GM19455 (cell line): ENCODE data around the gene MED4.
"Not testable (repeated sequence)": the region's sequence is repeated elsewhere in the genome, so short reads cannot be mapped to it uniquely, and the experiment has no call there.

ENCODE experiments used
- ATAC-seq: cut with Tn5 transposase; IDR thresholded peaks from one replicate; pipeline ENCODE4 v1.9.1; 2021; ENCODE audit not compliant: unreplicated experiment

MED4 gene

DNA sequence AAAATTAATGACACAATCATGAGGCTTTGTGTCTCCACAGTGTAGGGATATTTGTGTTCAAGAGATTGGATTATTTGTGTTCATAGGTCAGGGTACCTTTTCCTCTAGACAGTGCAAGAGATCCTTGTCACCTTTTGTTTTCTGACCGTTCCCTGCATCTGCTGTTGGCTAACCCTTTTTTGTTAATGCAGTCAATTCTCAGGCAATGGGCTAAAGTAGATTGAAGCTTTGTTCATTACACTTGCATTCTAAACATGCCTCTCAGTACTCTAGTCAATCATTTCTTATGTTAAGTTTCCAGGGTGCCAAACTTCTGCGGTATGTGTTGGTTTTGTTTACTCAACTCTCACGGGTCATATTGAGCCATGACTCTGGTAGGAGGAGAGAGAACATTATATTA, 1.8 kb upstream of the MED4 start:
- ATAC-seq: no peak

- ATAC-seq: peak; percentile 12
These were observed 512 bp downstream of the MED4 start for GRCh38 chr13:48094404-48094780.

- no peak for ATAC-seq
These were observed 1.3 kb downstream of the MED4 start for GRCh38 chr13:48093588-48093987.

DNA sequence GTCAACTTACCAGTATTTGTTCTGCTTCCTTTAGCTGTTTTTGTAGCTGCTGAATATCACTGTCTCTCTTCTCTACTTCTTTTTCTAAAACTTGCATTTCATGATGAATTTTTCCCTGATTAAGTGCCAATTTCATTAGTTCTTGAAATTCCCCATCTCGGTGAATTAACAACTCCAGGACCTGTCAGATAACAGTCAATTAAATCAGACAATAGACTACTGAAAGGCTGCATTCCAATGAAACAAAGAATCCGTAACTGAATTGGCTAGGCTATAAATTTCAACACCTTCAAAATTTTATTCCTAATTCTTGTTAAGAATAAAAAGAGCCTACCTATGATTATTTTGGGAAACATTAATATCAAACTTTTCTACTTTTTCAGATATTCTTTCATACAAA, 8.6 kb downstream of the MED4 start:
- no peak for ATAC-seq

- no peak for ATAC-seq
These were observed 13.2 kb downstream of the MED4 start for GRCh38 chr13:48081739-48082138.

DNA sequence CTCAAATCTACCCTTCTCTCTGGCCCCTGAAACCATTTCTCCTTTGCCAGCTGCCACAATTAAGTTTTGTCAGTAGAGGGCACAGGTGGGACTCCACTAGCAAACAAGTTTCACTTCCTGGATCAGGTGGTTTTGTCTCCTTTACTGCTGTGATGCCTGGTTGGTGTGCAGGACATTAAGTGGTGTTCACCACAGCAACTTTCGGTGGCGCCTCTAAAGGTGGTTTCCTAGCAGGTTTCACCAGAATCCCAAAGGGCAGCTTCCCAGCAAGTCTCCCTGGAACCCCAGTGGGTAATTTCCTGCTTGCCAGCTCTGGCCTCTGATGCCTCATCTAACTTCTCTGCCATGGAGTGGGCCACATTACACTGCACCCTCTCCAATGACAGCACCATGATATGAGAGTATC, 16.6 kb downstream of the MED4 start:
- peak; percentile 93 for ATAC-seq

- ATAC-seq: no peak
These were observed 20.9 kb downstream of the MED4 start for GRCh38 chr13:48074006-48074405.

- ATAC-seq: no peak
These were observed 22.1 kb downstream of the MED4 start for GRCh38 chr13:48072787-48073186.

- no peak for ATAC-seq
These were observed 22.6 kb downstream of the MED4 start for GRCh38 chr13:48072304-48072703.

DNA sequence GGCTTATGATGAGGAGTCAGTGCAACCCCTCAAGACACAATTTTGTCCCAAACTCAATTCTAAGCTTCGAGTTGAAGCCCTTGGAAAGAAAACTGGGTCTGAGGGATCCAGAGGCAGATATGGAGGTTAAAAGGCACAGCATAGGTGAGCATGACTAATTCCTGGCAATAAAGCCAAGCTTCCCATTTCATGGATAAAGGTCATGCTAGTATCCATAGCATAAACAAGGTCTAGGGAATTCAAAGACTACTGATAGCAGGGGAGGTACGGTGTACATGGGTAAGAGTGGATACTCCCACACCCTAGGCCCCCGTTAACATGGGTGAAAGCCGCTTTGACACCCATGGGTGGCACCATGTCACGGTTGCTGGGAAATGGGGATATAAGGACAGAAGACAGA, 24.0 kb downstream of the MED4 start:
- no peak for ATAC-seq

GRCh38 chr13:48069573-48069972, 25.3 kb downstream of the MED4 start:
- ATAC-seq: no peak

DNA sequence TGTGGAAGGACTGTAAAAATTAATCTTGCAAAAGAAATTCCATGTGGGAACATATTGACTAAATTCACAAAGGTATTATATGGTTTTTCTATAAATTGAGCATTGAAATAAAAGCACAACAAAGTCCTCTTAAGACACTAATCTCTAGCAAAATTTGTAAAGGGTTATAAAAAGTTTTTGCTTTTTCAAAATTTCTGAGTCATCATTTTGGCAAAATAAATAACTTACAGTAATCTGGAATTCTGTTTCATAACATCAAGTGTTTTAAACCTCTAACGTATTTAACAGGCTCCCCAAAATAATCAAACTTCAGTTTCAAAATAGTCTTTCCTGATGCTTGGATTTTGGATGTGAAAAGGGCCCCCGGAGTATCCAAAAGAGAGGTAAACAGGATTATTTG, 26.0 kb downstream of the MED4 start:
- ATAC-seq: no peak

- no peak for ATAC-seq
These were observed 26.9 kb downstream of the MED4 start for GRCh38 chr13:48068036-48068435.

DNA sequence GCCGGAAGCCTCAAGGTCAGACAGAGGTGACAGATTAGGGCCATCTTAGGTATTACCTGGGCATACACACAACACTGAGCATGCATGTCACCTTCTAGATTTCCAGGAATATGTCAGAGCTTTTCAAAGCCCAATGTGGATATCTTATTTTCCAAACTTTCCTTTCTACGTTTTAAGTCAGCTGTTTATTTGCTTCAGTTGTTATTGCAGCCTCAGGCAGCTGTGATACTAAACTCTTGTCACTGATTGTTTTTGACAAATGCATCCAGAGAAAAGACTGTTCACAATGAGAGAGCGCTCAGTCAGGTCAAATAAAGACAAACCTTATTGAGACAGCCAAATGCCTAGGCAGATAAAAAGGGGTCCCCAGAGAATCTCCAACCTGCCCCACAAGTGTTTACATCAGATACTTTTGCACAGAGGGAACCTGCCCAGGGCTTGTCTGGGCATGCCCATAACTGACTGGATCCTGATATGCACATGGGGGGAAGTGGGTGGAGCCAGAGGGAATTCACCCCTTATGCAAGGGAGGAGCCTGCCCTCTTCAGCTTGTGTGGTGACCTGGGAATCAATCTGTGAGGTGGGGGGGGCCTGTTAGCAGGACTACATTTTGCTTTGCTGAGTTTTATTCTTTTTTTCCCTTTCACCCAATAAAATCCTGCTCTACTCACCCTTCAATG, 28.5 kb downstream of the MED4 start:
- peak; percentile 59 for ATAC-seq

GRCh38 chr13:48059951-48060350, 35.0 kb downstream of the MED4 start:
- not testable (repeated sequence) for ATAC-seq

- not testable (repeated sequence) for ATAC-seq
These were observed 36.4 kb downstream of the MED4 start for GRCh38 chr13:48058536-48058935.

- no peak for ATAC-seq
These were observed 39.2 kb downstream of the MED4 start for GRCh38 chr13:48055712-48056111.

GRCh38 chr13:48054601-48055000, 40.3 kb downstream of the MED4 start:
- ATAC-seq: no peak

- ATAC-seq: no peak
These were observed 44.4 kb downstream of the MED4 start for GRCh38 chr13:48050550-48050949.

DNA sequence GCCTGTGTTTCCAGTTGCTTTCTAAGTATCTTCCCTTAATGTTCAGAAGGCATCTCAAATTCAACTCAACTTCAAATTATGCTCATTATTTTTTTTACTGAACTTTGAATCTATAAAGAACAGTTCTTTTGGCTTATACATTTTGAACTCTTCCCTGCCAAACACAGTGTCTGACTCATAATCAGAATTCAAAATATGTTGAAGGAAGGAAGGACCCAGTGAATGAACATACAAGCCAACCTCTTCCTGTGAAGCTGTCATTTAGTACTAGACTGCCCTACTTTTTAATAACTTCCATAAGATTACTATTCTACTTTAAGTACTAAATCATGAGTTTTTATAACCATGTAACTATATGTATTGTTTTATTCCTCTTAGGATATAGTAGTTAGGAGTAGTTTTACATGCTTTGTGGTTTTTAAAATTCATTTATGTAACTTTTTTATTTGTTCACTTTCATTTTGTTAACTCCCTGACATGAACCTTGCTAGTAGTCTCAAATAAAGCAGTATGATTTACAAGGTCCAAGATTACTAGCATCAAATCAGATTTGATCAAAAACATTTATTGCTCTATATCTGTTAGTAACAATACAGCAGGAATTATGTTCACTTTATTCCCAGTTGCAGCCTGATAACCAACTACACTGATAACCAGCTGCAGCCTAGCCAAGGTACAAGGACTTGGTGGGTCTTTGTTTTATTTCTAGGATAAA, 51.0 kb downstream of the MED4 start:
- no peak for ATAC-seq

DNA sequence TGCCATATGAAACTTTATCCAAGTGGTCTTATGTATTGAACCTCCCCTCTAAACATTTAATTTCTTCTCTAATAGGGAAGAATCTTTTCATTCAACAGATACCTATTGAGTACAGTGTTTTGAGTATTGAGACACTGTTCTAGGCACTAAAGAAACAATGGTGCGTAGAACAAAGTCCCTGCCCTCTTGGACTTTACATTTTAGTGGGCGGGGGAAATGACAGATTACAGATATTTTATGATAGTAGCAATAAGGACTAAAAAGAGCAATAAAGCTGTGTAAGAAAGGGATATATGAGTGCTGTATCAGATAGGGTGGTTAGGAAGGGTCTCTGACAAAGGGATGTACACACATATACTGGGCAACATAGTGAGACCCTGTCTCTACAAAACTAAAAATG, 52.0 kb downstream of the MED4 start:
- no peak for ATAC-seq

GRCh38 chr13:48040896-48041295, 54.0 kb downstream of the MED4 start:
- ATAC-seq: no peak

GRCh38 chr13:48040049-48040448, 54.9 kb downstream of the MED4 start:
- no peak for ATAC-seq
